Measurements from ENCODE around the gene MORN3.
A peak's percentile ranks its signal among the peaks of the same experiment; 100 is the strongest.
"Not testable (repeated sequence)": the region's sequence is repeated elsewhere in the genome, so short reads cannot be mapped to it uniquely, and the experiment has no call there.

The MORN3 gene

DNA sequence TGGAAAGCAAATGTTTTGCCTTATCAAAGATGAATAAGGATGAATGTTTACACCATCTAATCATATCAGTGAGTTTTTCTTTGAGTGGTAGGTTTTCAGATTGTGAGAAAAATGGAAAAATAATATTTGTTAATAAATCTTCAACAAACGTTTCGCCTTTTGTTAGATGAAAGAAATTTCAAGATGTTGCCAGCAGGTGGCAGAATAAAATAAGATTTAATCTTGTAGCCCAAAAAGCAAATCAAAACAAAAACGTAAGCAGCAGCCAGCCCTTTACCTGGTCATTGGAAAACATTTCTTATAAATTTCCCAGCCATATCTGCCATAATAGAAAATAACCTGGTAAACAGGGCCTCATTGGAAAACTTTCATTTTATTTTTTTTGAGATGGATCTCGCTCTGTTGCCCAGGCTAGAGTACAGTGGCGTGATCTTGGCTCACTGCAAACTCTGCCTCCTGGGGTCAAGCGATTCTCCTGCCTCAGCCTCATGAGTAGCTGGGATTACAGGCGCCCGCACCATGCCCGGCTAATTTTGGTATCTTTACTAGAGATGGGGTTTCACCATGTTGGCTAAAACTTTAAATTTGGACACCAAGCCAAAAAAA, 27.7 kb upstream of the MORN3 start:
- H3K27ac ChIP-seq (ENCODE audit: low read length), result no peak overlapping the region
- TF ChIP-seq, protein P1, sequence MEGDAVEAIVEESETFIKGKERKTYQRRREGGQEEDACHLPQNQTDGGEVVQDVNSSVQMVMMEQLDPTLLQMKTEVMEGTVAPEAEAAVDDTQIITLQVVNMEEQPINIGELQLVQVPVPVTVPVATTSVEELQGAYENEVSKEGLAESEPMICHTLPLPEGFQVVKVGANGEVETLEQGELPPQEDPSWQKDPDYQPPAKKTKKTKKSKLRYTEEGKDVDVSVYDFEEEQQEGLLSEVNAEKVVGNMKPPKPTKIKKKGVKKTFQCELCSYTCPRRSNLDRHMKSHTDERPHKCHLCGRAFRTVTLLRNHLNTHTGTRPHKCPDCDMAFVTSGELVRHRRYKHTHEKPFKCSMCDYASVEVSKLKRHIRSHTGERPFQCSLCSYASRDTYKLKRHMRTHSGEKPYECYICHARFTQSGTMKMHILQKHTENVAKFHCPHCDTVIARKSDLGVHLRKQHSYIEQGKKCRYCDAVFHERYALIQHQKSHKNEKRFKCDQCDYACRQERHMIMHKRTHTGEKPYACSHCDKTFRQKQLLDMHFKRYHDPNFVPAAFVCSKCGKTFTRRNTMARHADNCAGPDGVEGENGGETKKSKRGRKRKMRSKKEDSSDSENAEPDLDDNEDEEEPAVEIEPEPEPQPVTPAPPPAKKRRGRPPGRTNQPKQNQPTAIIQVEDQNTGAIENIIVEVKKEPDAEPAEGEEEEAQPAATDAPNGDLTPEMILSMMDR (IDR thresholded peaks at IDR 0.05; ENCODE audit: low read depth, low read length), result peak; percentile 66
- no peak for TF ChIP-seq EZH2phosphoT487 (IDR thresholded peaks at IDR 0.05; ENCODE audit: low read depth)
- no peaks in the 10 kb centered on the region for H3K27me3 ChIP-seq (ENCODE audit: low read depth, low read length)
- peak overlapping the region; percentile 70; the same call in 1 of the 2 replicates for H2AFZ ChIP-seq (ENCODE audit: low read depth, low read length)
- peak overlapping the region; percentile 49 for H3K4me2 ChIP-seq (ENCODE audit: low read length)
- no peaks in the 10 kb centered on the region for H3K4me1 ChIP-seq (ENCODE audit: low read length)
- H3K4me3 ChIP-seq (ENCODE audit: low read length), result peak overlapping the region; percentile 24; the same call in 1 of the 2 replicates
- no peaks in the 10 kb centered on the region for H3K79me2 ChIP-seq (ENCODE audit: low read length)
- H3K9ac ChIP-seq (ENCODE audit: low read length), result no peak overlapping the region
- no peaks in the 10 kb centered on the region for H3K36me3 ChIP-seq (replicated peaks; ENCODE audit: low read depth, low read length)
- H4K20me1 ChIP-seq (ENCODE audit: insufficient read depth, low read length), result no peaks in the 10 kb centered on the region
- no peaks in the 10 kb centered on the region for H3K9me3 ChIP-seq (ENCODE audit: insufficient read depth, low read length)

DNA sequence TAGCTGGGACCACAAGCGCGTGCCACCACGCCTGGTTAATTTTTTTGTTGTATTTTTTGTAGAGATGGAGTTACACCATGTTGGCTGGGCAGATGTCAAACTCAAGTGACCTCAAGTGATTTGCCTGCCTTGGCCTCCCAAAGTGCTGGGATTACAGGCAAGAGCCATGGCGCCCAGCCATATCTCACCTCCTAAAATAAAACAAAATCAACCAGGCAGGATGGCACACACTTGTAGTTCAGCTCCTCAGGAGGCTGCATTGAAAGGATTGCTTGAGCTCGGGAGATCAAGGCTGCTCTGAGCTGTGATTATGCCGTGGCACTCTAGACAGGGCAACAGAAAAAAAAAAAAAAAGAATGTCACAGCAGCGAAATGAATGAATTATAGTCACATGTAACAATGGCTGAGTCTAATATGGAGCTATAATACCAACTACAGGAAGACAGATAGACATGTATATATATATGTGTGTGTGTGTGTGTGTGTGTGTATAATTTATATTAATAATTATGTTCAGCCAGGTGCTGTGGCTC, 23.8 kb upstream of the MORN3 start:
- Histone ChIP-seq H2AFZ (ENCODE audit: low read depth, low read length) (no peak overlapping the region), H3K9ac (ENCODE audit: low read length) (no peak overlapping the region), H4K20me1 (ENCODE audit: insufficient read depth, low read length) (no peaks in the 10 kb centered on the region), H3K27ac (ENCODE audit: low read length) (no peak overlapping the region), H3K4me3 (ENCODE audit: low read length) (no peak overlapping the region), H3K4me2 (ENCODE audit: low read length) (no peak overlapping the region), H3K79me2 (ENCODE audit: low read length) (no peaks in the 10 kb centered on the region), H3K36me3 (replicated peaks; ENCODE audit: low read depth, low read length) (no peaks in the 10 kb centered on the region), H3K4me1 (ENCODE audit: low read length) (peaks cover 8% of the 10 kb centered on the region), H3K27me3 (ENCODE audit: low read depth, low read length) (no peaks in the 10 kb centered on the region), H3K9me3 (ENCODE audit: insufficient read depth, low read length) (no peaks in the 10 kb centered on the region)
- TF ChIP-seq, protein P1 (IDR thresholded peaks at IDR 0.05; ENCODE audit: low read depth, low read length), result no peak
- no peak for TF ChIP-seq EZH2phosphoT487 (IDR thresholded peaks at IDR 0.05; ENCODE audit: low read depth)

DNA sequence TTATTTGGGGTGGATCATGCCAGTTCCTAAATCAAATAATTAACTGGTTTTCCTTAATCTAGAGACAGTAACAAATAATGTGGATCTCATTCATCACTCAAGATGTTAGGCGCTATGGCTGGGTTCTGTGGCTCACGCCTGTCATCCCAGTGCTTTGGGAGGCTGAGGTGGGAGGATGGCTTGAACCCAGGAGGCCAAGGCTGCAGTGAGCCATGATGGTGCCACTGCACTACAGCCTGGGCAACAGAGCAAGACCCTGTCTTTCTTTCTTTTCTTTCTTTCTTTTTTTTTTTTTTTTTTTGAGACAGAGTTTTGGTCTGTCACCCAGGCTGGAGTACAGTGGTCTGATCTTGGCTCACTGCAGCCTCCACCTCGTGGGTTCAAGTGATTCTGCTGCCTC, 23.3 kb upstream of the MORN3 start:
- not testable (repeated sequence) for H3K36me3 ChIP-seq (replicated peaks; ENCODE audit: low read depth, low read length); H3K9ac ChIP-seq (ENCODE audit: low read length); H3K4me2 ChIP-seq (ENCODE audit: low read length); H4K20me1 ChIP-seq (ENCODE audit: insufficient read depth, low read length); H2AFZ ChIP-seq (ENCODE audit: low read depth, low read length); H3K4me3 ChIP-seq (ENCODE audit: low read length); H3K27ac ChIP-seq (ENCODE audit: low read length); H3K4me1 ChIP-seq (ENCODE audit: low read length); H3K9me3 ChIP-seq (ENCODE audit: insufficient read depth, low read length); H3K79me2 ChIP-seq (ENCODE audit: low read length); H3K27me3 ChIP-seq (ENCODE audit: low read depth, low read length)

DNA sequence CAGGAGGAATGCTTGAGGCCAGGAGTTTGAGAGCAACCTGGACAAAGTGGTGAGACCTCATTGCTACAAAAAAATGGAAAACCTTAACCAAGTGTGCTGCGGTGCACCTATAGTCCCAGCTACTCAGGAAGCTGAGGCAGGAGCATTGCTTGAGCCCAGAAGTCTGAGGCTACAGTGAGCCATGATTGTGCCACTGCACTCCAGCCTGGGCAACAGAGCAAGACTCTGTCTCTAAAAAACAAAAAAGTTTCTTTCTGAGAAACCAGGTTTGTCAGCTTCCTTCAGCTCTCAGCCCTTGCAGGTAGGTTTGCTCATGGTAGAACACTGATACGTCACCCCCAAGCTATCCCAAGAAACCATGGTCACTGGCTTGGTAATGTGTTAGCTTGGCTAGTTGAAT, 20.0 kb upstream of the MORN3 start:
- H3K4me1 ChIP-seq (ENCODE audit: low read length), result peaks cover 13% of the 10 kb centered on the region
- no peaks in the 10 kb centered on the region for H3K36me3 ChIP-seq (replicated peaks; ENCODE audit: low read depth, low read length)
- H3K27ac ChIP-seq (ENCODE audit: low read length), result no peak overlapping the region
- H3K4me2 ChIP-seq (ENCODE audit: low read length), result no peak overlapping the region
- no peaks in the 10 kb centered on the region for H4K20me1 ChIP-seq (ENCODE audit: insufficient read depth, low read length)
- no peak overlapping the region for H3K4me3 ChIP-seq (ENCODE audit: low read length)
- no peaks in the 10 kb centered on the region for H3K79me2 ChIP-seq (ENCODE audit: low read length)
- H3K9me3 ChIP-seq (ENCODE audit: insufficient read depth, low read length), result no peaks in the 10 kb centered on the region
- H3K27me3 ChIP-seq (ENCODE audit: low read depth, low read length), result no peaks in the 10 kb centered on the region
- TF ChIP-seq EZH2phosphoT487 (IDR thresholded peaks at IDR 0.05; ENCODE audit: low read depth), result no peak
- TF ChIP-seq, protein P1 (IDR thresholded peaks at IDR 0.05; ENCODE audit: low read depth, low read length), result no peak
- no peak overlapping the region for H3K9ac ChIP-seq (ENCODE audit: low read length)
- H2AFZ ChIP-seq (ENCODE audit: low read depth, low read length), result no peak overlapping the region

Data from OCI-LY3 (cell line).